GM19240 (cell line): ENCODE data around the gene CYP27C1.

Experiments used
- DNase-seq: peaks from one replicate; pipeline ENCODE4 v3.0.0; 2011; ENCODE audit warnings: low spot score; ENCODE audit not compliant: insufficient read length

The CYP27C1 gene

GRCh38 chr2:127193164-127193966, 26.7 kb downstream of the CYP27C1 start:
- no peak for DNase-seq

GRCh38 chr2:127191331-127192219, 28.5 kb downstream of the CYP27C1 start:
- no peak for DNase-seq

- DNase-seq: no peak
Measured at GRCh38 chr2:127188797-127189196, 31.3 kb downstream of the CYP27C1 start.

- DNase-seq: no peak
Measured at GRCh38 chr2:127187831-127188230, 32.3 kb downstream of the CYP27C1 start.

GRCh38 chr2:127187081-127187775, 32.9 kb downstream of the CYP27C1 start:
- no peak for DNase-seq

- no peak for DNase-seq
Measured at GRCh38 chr2:127185705-127186104, 34.4 kb downstream of the CYP27C1 start.

- no peak for DNase-seq
Measured at GRCh38 chr2:127185093-127185492, 35.0 kb downstream of the CYP27C1 start.

- no peak for DNase-seq
Measured at GRCh38 chr2:127183771-127184170, 36.3 kb downstream of the CYP27C1 start.

- DNase-seq: no peak
Measured at GRCh38 chr2:127182626-127183458, 37.3 kb downstream of the CYP27C1 start.

- no peak for DNase-seq
Measured at GRCh38 chr2:127181851-127182250, 38.2 kb downstream of the CYP27C1 start.

GRCh38 chr2:127179766-127180165, 40.3 kb downstream of the CYP27C1 start:
- no peak for DNase-seq

GRCh38 chr2:127177617-127178263, 42.4 kb downstream of the CYP27C1 start:
- DNase-seq: no peak

GRCh38 chr2:127176371-127177311, 43.5 kb downstream of the CYP27C1 start:
- DNase-seq: no peak

- DNase-seq: no peak
Measured at GRCh38 chr2:127175751-127176354, 44.2 kb downstream of the CYP27C1 start.

- DNase-seq: no peak
Measured at GRCh38 chr2:127175041-127175721, 44.9 kb downstream of the CYP27C1 start.

GRCh38 chr2:127174640-127175039, 45.5 kb downstream of the CYP27C1 start:
- no peak for DNase-seq

GRCh38 chr2:127174136-127174535, 46.0 kb downstream of the CYP27C1 start:
- no peak for DNase-seq

- no peak for DNase-seq
Measured at GRCh38 chr2:127173057-127173456, 47.0 kb downstream of the CYP27C1 start.
